GM12878 (cell line): Measurements from ENCODE around the gene TRAPPC3L. TPM values are rescaled to one million over a fixed set of nuclear protein-coding genes. Genes with fewer than 3 reads are reported as not detected.

Source experiments
- ATAC-seq: fragments of 200-7000 bp; cut with Tn5 transposase; 3 replicates; pipeline ENCODE4 v1.9.1; 2020; ENCODE audit warnings: mild to moderate bottlenecking, moderate library complexity
- BruUV-seq: library from RNA; stranded (reverse); fragments of 400-500 nt; replicated peaks from 2 replicates; lab custom pipeline; 2021; lab: Mats Ljungman, UMichigan
- CTCF ChIA-PET: fragments of 300-600 bp; sonication (Branson Sonifier 250); formaldehyde crosslinking; extraction: SDS; loops from one replicate; lab custom pipeline; 2021; ENCODE audit warnings: inconsistent platforms; lab: Yijun Ruan, JAX
- POLR2A ChIA-PET: fragments of 350-600 bp; formaldehyde crosslinking; extraction: SDS; loops from one replicate; lab custom pipeline; 2021; ENCODE audit warnings: inconsistent platforms; lab: Charles Lee
- RAD21 ChIA-PET: fragments of 300-600 bp; sonication (Branson Sonifier 250); formaldehyde crosslinking; loops from one replicate; lab custom pipeline; 2023; ENCODE audit warnings: antibody characterized with exemption; ENCODE audit not compliant: unreplicated experiment; lab: Charles Lee
- SMC1A ChIA-PET: fragments of 300-600 bp; sonication (Branson Sonifier 250); formaldehyde crosslinking; loops from one replicate; lab custom pipeline; 2023; ENCODE audit not compliant: unreplicated experiment, uncharacterized antibody; lab: Charles Lee
- DNase-seq: peaks from one replicate; pipeline ENCODE4 v3.0.0-alpha.2; 2011; ENCODE audit warnings: low read depth, low spot score
- FAIRE-seq: peaks from 3 replicates; lab custom pipeline; 2011; peaks lifted over from hg19 to GRCh38; lab: Jason Lieb, UNC
- H2AFZ ChIP-seq: 2 replicates; pipeline ENCODE4 v1.6.0; 2011; ENCODE audit warnings: low read depth, low read length, control low read depth; ENCODE audit not compliant: control insufficient read depth
- H3K27ac ChIP-seq: 2 replicates; pipeline ENCODE4 v1.5.1; 2011; ENCODE audit warnings: control low read depth; ENCODE audit not compliant: control insufficient read depth, insufficient read depth
- H3K27me3 ChIP-seq, 2 experiments: replicated peaks in 1 of 2; 2 replicates each; pipeline versions ENCODE4 v1.6.0 to v1.6.1; 2011; ENCODE audit warnings: low read length in 1 of 2; ENCODE audit not compliant: control insufficient read depth in 2 of 2, insufficient read depth in 2 of 2
- H3K36me3 ChIP-seq, 2 experiments: 2 replicates each; pipeline ENCODE4 v1.5.1; 2011; ENCODE audit warnings: low read length in 1 of 2; ENCODE audit not compliant: control insufficient read depth in 2 of 2, insufficient read depth in 2 of 2
- H3K4me1 ChIP-seq: 2 replicates; pipeline ENCODE4 v1.6.1; 2011; ENCODE audit warnings: mild to moderate bottlenecking, low read length, moderate library complexity, mixed read lengths; ENCODE audit not compliant: control insufficient read depth, insufficient read depth
- H3K4me2 ChIP-seq: 2 replicates; pipeline ENCODE4 v1.6.0; 2011; ENCODE audit warnings: control low read depth; ENCODE audit not compliant: control insufficient read depth, insufficient read depth
- H3K4me3 ChIP-seq: fragments of 200-600 bp; sonication (generic); 2 replicates; pipeline ENCODE4 v1.5.1; 2016
- H3K79me2 ChIP-seq: 2 replicates; pipeline ENCODE4 v1.6.0; 2011; ENCODE audit warnings: low read length; ENCODE audit not compliant: control insufficient read depth, insufficient read depth
- H3K9ac ChIP-seq: 2 replicates; pipeline ENCODE4 v1.8.0; 2011; ENCODE audit warnings: low read length, control low read depth, mixed read lengths; ENCODE audit not compliant: control insufficient read depth, insufficient read depth
- H3K9me3 ChIP-seq: replicated peaks from 3 replicates; pipeline ENCODE4 v1.5.1; 2011; ENCODE audit warnings: mild to moderate bottlenecking, low read length; ENCODE audit not compliant: control insufficient read depth, insufficient read depth
- H4K20me1 ChIP-seq: 2 replicates; pipeline ENCODE4 v1.6.0; 2011; ENCODE audit not compliant: control insufficient read depth, insufficient read depth
- BMI1 ChIP-seq: fragments of 450-650 bp; IDR thresholded peaks from 2 replicates; pipeline ENCODE4 v1.6.1; 2016; ENCODE audit warnings: mild to moderate bottlenecking, moderate library complexity, borderline replicate concordance
- CBX3 ChIP-seq: fragments of 200-600 bp; sonication (generic); IDR thresholded peaks from 2 replicates; pipeline ENCODE4 v1.6.1; 2016; ENCODE audit warnings: low read depth, borderline replicate concordance
- CEBPZ ChIP-seq: fragments of 150-350 bp; IDR thresholded peaks from 2 replicates; pipeline ENCODE4 v1.6.1; 2016; ENCODE audit warnings: low read depth, low read length
- IKZF2 ChIP-seq, 2 experiments: fragments of 450-650 bp; IDR thresholded peaks; 2 replicates each; pipeline ENCODE4 v1.6.1; 2017; ENCODE audit warnings: mild to moderate bottlenecking in 2 of 2, moderate library complexity in 2 of 2
- IRF3 ChIP-seq: fragments of 450-650 bp; IDR thresholded peaks from 2 replicates; pipeline ENCODE4 v1.6.1; 2014; ENCODE audit warnings: mild to moderate bottlenecking
- MLLT1 ChIP-seq: fragments of 450-650 bp; IDR thresholded peaks from 2 replicates; pipeline ENCODE4 v1.6.1; 2016; ENCODE audit warnings: mild to moderate bottlenecking
- MTA2 ChIP-seq: fragments of 450-650 bp; IDR thresholded peaks from 2 replicates; pipeline ENCODE4 v1.6.1; 2016; ENCODE audit warnings: low read depth, mild to moderate bottlenecking, moderate library complexity
- NFXL1 ChIP-seq: fragments of 450-650 bp; IDR thresholded peaks from 2 replicates; pipeline ENCODE4 v1.6.1; 2017; ENCODE audit warnings: antibody characterized with exemption, mild to moderate bottlenecking, borderline replicate concordance
- NR2F1 ChIP-seq: fragments of 450-650 bp; conservative IDR thresholded peaks from 2 replicates; pipeline ENCODE4 v1.6.1; 2017; ENCODE audit warnings: mild to moderate bottlenecking
- POLR2AphosphoS5 ChIP-seq: IDR thresholded peaks from 2 replicates; pipeline ENCODE4 v1.6.1; 2011; ENCODE audit warnings: mild to moderate bottlenecking, low read length, inconsistent platforms
- RAD51 ChIP-seq: fragments of 450-650 bp; IDR thresholded peaks from 2 replicates; pipeline ENCODE4 v1.6.1; 2016; ENCODE audit warnings: moderate library complexity, mild to moderate bottlenecking, inconsistent platforms
- RB1 ChIP-seq: fragments of 450-650 bp; formaldehyde crosslinking; IDR thresholded peaks from 2 replicates; pipeline ENCODE4 v1.6.1; 2017; ENCODE audit warnings: mild to moderate bottlenecking, borderline replicate concordance
- SKIL ChIP-seq: fragments of 450-650 bp; IDR thresholded peaks from 2 replicates; pipeline ENCODE4 v1.6.1; 2017; ENCODE audit warnings: mild to moderate bottlenecking, low read depth, inconsistent platforms; ENCODE audit not compliant: poor library complexity, severe bottlenecking
- TCF7 ChIP-seq: IDR thresholded peaks from 2 replicates; pipeline ENCODE4 v1.6.1; 2014; ENCODE audit warnings: antibody characterized with exemption, borderline replicate concordance
- ZNF622 ChIP-seq: fragments of 450-650 bp; IDR thresholded peaks from 2 replicates; pipeline ENCODE4 v1.6.1; 2017; ENCODE audit warnings: mild to moderate bottlenecking, inconsistent platforms
- WGBS: methylation state at CpG from one replicate; pipeline ENCODE4 v1.1.6; 2016; ENCODE audit warnings: low lambda C conversion rate; ENCODE audit not compliant: insufficient replicate concordance, insufficient coverage; ENCODE audit errors: missing lambda C conversion rate; 5-methylcytosine and 5-hydroxymethylcytosine counted together
- in situ Hi-C: fragments of 300-500 bp; cut with MboI; formaldehyde crosslinking; loops from 9 replicates; pipeline ENCODE4 v1.14.3; 2018; ENCODE audit warnings: mixed read lengths
- intact Hi-C: fragments of 100-400 bp; cut with micrococcal nuclease; formaldehyde crosslinking; loops from one replicate; pipeline ENCODE4 v1.14.2; 2022; ENCODE audit not compliant: unreplicated experiment
- polyA plus RNA-seq, 11 experiments: library from polyadenylated mRNA; depleted of rRNA in 4 of 11; unstranded in 6 of 11; stranded (reverse) in 5 of 11; fragments of >200 nt; fragmentation: Nextera tagmentation in 4 of 11; fragmentation: Illumina TruSeq in 1 of 11; extraction: Ambion mirVana in 4 of 11; extraction: Trizol in 1 of 11; gene quantifications; 1 replicate in 1 of 11; 2 replicates in 10 of 11; pipeline versions ENCODE4 v1.2.1 to v1.2.3, GENCODE V29; 2011 to 2016; ENCODE audit warnings: inconsistent platforms in 2 of 11, missing spikeins in 2 of 11, low read depth in 1 of 11
- total RNA-seq, 4 experiments: library from RNA; depleted of rRNA in 3 of 4; stranded (reverse); fragments of >200 nt in 3 of 4; fragmentation: Illumina TruSeq in 1 of 4; extraction: Trizol in 1 of 4; gene quantifications; 2 replicates each; pipeline versions ENCODE4 v1.2.1 to v1.2.3, GENCODE V29; 2013 to 2021

The TRAPPC3L gene
- total and polyA plus RNA-seq, 10 of the 15 experiments (the other 5 are each of a cell fraction or from before 2014, with no cell fraction given): not detected

GRCh38 chr6:116456927-116457326, 88.6 kb downstream of the TRAPPC3L start (continued):
- TF ChIP-seq CEBPZ (no peak), MTA2 (no peak)
- TF ChIP-seq, all 136 proteins: peak for 0

- H3K4me1 ChIP-seq: peaks cover 5% of the 10 kb centered on the region
- no peak overlapping the region for H3K4me3 ChIP-seq
- H3K27me3 ChIP-seq: peaks cover 0 to 3% of the 10 kb centered on the region in 2 experiments; a peak in 2 of 4 replicates
- no peaks in the 10 kb centered on the region for H3K9me3 ChIP-seq
- BruUV-seq: no TSS peak
- ChIA-PET RAD21 (no interaction called here), POLR2A (no interaction called here), SMC1A (no interaction called here), CTCF (no interaction called here)
- intact Hi-C loops: no loop called here
- WGBS: 94% methylated on average over 3 of the region's 3 CpGs
- H3K4me2 ChIP-seq: no peak overlapping the region
- H4K20me1 ChIP-seq: no peaks in the 10 kb centered on the region
- H3K27ac ChIP-seq: no peak overlapping the region
- ATAC-seq: no peak
- in situ Hi-C loops: no loop called here
- no peak for DNase-seq
- H3K9ac ChIP-seq: no peak overlapping the region
- H2AFZ ChIP-seq: no peak overlapping the region
- FAIRE-seq: no peak
- H3K79me2 ChIP-seq: no peaks in the 10 kb centered on the region
- no peaks in the 10 kb centered on the region for H3K36me3 ChIP-seq
- TF ChIP-seq NR2F1 (no peak), SKIL (no peak), RAD51 (no peak), ZNF622 (no peak), IRF3 (no peak), MLLT1 (no peak), IKZF2 (IDR thresholded peaks at IDR 0.05) (no peak), CBX3 (no peak), RB1 (no peak), POLR2AphosphoS5 (no peak), TCF7 (no peak), NFXL1 (no peak), BMI1 (no peak)
Measured at GRCh38 chr6:116456106-116456505, 89.4 kb downstream of the TRAPPC3L start.
